Lower leg skin (tissue), 3 donors: ENCODE measurements around the gene PPFIA1.

Source experiments
- POLR2A ChIP-seq, 2 donors: fragments of 450-650 bp; IDR thresholded peaks; one replicate each; pipeline ENCODE4 v1.6.1; 2016 to 2017; ENCODE audit warnings: antibody characterized with exemption in 2 of 2, mild to moderate bottlenecking in 1 of 2, moderate library complexity in 1 of 2
- TF ChIP-seq, protein P1 (sequence below), 3 donors: fragments of 450-650 bp; IDR thresholded peaks; one replicate each; pipeline ENCODE4 v1.5.1; 2016; ENCODE audit warnings: antibody characterized with exemption in 3 of 3, mild to moderate bottlenecking in 3 of 3, moderate library complexity in 2 of 3

DNA sequence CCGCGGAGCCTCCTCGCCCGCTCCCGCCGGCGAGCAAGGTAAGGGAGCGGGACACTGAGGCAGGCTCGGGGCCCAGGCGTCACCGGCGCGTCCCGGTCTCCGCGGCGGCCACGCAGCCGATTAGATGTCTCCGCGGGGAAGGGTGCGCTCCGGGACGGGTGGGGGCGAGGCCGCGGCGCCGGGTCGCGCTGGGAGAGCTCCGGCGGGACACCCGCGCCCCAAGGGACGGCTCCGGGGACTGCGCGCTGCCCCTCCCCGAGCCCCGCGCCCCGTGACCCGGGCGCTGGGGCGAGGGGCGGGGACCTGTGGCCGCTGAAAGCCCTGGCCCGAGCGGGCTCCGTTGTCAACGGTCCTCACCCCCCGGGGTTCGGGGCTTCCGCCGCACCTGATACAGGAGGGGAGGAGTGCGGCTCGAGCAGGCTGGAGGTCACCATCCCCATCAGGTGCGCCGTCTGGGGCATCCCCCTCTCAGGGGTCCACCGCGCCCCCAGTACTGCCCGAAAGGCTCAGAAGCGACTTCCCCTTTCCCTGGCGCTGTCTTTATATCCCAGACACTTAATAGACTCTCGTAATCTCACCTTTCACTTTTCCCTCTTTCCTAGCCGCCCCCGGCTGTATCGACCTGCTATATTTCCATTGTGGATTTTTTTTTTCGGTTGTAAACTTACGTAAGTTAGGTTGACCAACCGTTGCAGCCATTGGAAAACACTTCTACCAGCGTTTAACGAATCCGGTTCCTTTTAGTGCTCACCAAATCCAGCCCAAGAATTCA, 573 bp downstream of the PPFIA1 start:
- TF ChIP-seq, protein P1, sequence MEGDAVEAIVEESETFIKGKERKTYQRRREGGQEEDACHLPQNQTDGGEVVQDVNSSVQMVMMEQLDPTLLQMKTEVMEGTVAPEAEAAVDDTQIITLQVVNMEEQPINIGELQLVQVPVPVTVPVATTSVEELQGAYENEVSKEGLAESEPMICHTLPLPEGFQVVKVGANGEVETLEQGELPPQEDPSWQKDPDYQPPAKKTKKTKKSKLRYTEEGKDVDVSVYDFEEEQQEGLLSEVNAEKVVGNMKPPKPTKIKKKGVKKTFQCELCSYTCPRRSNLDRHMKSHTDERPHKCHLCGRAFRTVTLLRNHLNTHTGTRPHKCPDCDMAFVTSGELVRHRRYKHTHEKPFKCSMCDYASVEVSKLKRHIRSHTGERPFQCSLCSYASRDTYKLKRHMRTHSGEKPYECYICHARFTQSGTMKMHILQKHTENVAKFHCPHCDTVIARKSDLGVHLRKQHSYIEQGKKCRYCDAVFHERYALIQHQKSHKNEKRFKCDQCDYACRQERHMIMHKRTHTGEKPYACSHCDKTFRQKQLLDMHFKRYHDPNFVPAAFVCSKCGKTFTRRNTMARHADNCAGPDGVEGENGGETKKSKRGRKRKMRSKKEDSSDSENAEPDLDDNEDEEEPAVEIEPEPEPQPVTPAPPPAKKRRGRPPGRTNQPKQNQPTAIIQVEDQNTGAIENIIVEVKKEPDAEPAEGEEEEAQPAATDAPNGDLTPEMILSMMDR (IDR thresholded peaks at IDR 0.05), result no peak
- TF ChIP-seq POLR2A (IDR thresholded peaks at IDR 0.05), result no peak
